Trophoblast cell (in vitro differentiated cells and primary cell): Measurements from ENCODE around the gene PLPP1.

Experiments used
- DNase-seq, 2 donors: peaks; one replicate each; pipeline ENCODE4 v3.0.0-alpha.2; 2016
- H2AFZ ChIP-seq: 2 replicates; pipeline ENCODE4 v1.6.1; 2013; ENCODE audit warnings: low read length, moderate library complexity, mild to moderate bottlenecking; ENCODE audit not compliant: insufficient read depth, poor library complexity
- H2AK5ac ChIP-seq: 2 replicates; pipeline ENCODE4 v1.6.1; 2013; ENCODE audit warnings: mild to moderate bottlenecking, low read length
- H2BK120ac ChIP-seq: 2 replicates; pipeline ENCODE4 v1.6.1; 2013; ENCODE audit warnings: low read length, mild to moderate bottlenecking, moderate library complexity; ENCODE audit not compliant: insufficient read depth, poor library complexity
- H2BK12ac ChIP-seq: 2 replicates; pipeline ENCODE4 v1.6.1; 2013; ENCODE audit warnings: mild to moderate bottlenecking, low read length, moderate library complexity
- H2BK5ac ChIP-seq: 2 replicates; pipeline ENCODE4 v1.6.1; 2013; ENCODE audit warnings: low read length, low read depth, moderate library complexity, mild to moderate bottlenecking; ENCODE audit not compliant: poor library complexity
- H3K14ac ChIP-seq: 2 replicates; pipeline ENCODE4 v1.6.1; 2013; ENCODE audit warnings: mild to moderate bottlenecking, low read length
- H3K18ac ChIP-seq: 2 replicates; pipeline ENCODE4 v1.6.1; 2013; ENCODE audit warnings: mild to moderate bottlenecking, low read length
- H3K23ac ChIP-seq: 2 replicates; pipeline ENCODE4 v1.6.1; 2013; ENCODE audit warnings: low read length
- H3K27ac ChIP-seq: 2 replicates; pipeline ENCODE4 v1.5.1; 2013; ENCODE audit warnings: low read depth, mild to moderate bottlenecking, inconsistent platforms, low read length, moderate library complexity
- H3K27me3 ChIP-seq: 2 replicates; pipeline ENCODE4 v1.6.1; 2013; ENCODE audit warnings: inconsistent platforms, mild to moderate bottlenecking, low read length, moderate library complexity; ENCODE audit not compliant: insufficient read depth
- H3K36me3 ChIP-seq, 2 experiments: 1 replicate in 1 of 2; 2 replicates in 1 of 2; pipeline ENCODE4 v1.6.1; 2013; ENCODE audit warnings: low read length in 2 of 2, mild to moderate bottlenecking in 2 of 2, moderate library complexity in 1 of 2; ENCODE audit not compliant: insufficient read depth in 2 of 2, control insufficient read depth in 1 of 2
- H3K4ac ChIP-seq: 2 replicates; pipeline ENCODE4 v1.6.1; 2013; ENCODE audit warnings: low read depth, mild to moderate bottlenecking, low read length, moderate library complexity
- H3K4me1 ChIP-seq, 2 experiments: 1 replicate in 1 of 2; 2 replicates in 1 of 2; pipeline ENCODE4 v1.6.1; 2013; ENCODE audit warnings: low read length in 2 of 2, mild to moderate bottlenecking in 2 of 2, moderate library complexity in 1 of 2; ENCODE audit not compliant: insufficient read depth in 2 of 2, control insufficient read depth in 1 of 2
- H3K4me2 ChIP-seq: 2 replicates; pipeline ENCODE4 v1.6.1; 2013; ENCODE audit warnings: inconsistent platforms, mild to moderate bottlenecking, low read length, moderate library complexity
- H3K4me3 ChIP-seq: 2 replicates; pipeline ENCODE4 v1.5.1; 2013; ENCODE audit warnings: mild to moderate bottlenecking, low read depth, low read length, inconsistent platforms
- H3K79me1 ChIP-seq: one replicate; pipeline ENCODE4 v1.6.1; 2013; ENCODE audit warnings: low read length
- H3K79me2 ChIP-seq: 2 replicates; pipeline ENCODE4 v1.6.1; 2013; ENCODE audit warnings: low read length, mild to moderate bottlenecking; ENCODE audit not compliant: control insufficient read depth, insufficient read depth, poor library complexity
- H3K9ac ChIP-seq: 2 replicates; pipeline ENCODE4 v1.6.1; 2013; ENCODE audit warnings: mild to moderate bottlenecking, low read length
- H3K9me3 ChIP-seq: 2 replicates; pipeline ENCODE4 v1.6.1; 2013; ENCODE audit warnings: low read depth, mild to moderate bottlenecking, control low read depth, inconsistent platforms, low read length; ENCODE audit not compliant: insufficient read depth
- H4K12ac ChIP-seq: 2 replicates; pipeline ENCODE4 v1.6.1; 2013; ENCODE audit warnings: low read depth, mild to moderate bottlenecking, low read length, moderate library complexity
- H4K8ac ChIP-seq: 2 replicates; pipeline ENCODE4 v1.6.1; 2013; ENCODE audit warnings: low read depth, mild to moderate bottlenecking, low read length, moderate library complexity
- H4K91ac ChIP-seq: one replicate; pipeline ENCODE4 v1.6.1; 2013; ENCODE audit warnings: low read depth, mild to moderate bottlenecking, low read length, moderate library complexity
- WGBS: extraction: QIAGEN DNeasy Blood & Tissue Kit; methylation state at CpG from one replicate; pipeline ENCODE4 v1.1.7; 2013; ENCODE audit warnings: missing lambda C conversion rate; ENCODE audit not compliant: insufficient read length, insufficient coverage; ENCODE audit errors: extremely low coverage; 5-methylcytosine and 5-hydroxymethylcytosine counted together

PLPP1 gene

GRCh38 chr5:55411876-55412275 lies 122.9 kb downstream of the PLPP1 start:
- H3K4ac ChIP-seq: no peak overlapping the region
- H3K14ac ChIP-seq: no peak overlapping the region
- H4K8ac ChIP-seq: no peak overlapping the region
- H3K27me3 ChIP-seq: no peaks in the 10 kb centered on the region
- no peaks in the 10 kb centered on the region for H3K79me2 ChIP-seq
- no peak overlapping the region for H3K4me3 ChIP-seq
- no peak overlapping the region for H2BK12ac ChIP-seq
- no peak overlapping the region for H3K23ac ChIP-seq
- H3K27ac ChIP-seq: no peak overlapping the region
- H2AFZ ChIP-seq: no peak overlapping the region
- H2BK120ac ChIP-seq: no peak overlapping the region
- H3K9me3 ChIP-seq: no peaks in the 10 kb centered on the region
- no CpG with 5 or more reads among the region's 1 CpG for WGBS
- H3K36me3 ChIP-seq: peaks cover 0 to 2% of the 10 kb centered on the region in 2 experiments
- H2AK5ac ChIP-seq: no peak overlapping the region
- no peak overlapping the region for H4K91ac ChIP-seq
- no peaks in the 10 kb centered on the region for H3K79me1 ChIP-seq
- H3K4me1 ChIP-seq: no peaks in the 10 kb centered on the region
- no peak overlapping the region for H3K18ac ChIP-seq
- no peak overlapping the region for H3K9ac ChIP-seq
- no peak overlapping the region for H4K12ac ChIP-seq
- DNase-seq: no peak
- no peak overlapping the region for H3K4me2 ChIP-seq
- no peak overlapping the region for H2BK5ac ChIP-seq

GRCh38 chr5:55410845-55411244 lies 123.9 kb downstream of the PLPP1 start:
- H2BK5ac ChIP-seq: no peak overlapping the region
- H3K9ac ChIP-seq: no peak overlapping the region
- no peak overlapping the region for H2AK5ac ChIP-seq
- no peak overlapping the region for H3K4ac ChIP-seq
- no peak overlapping the region for H3K4me3 ChIP-seq
- H2AFZ ChIP-seq: no peak overlapping the region
- H3K36me3 ChIP-seq: peaks cover 0 to 5% of the 10 kb centered on the region in 2 experiments
- no CpG with 5 or more reads among the region's 3 CpGs for WGBS
- H2BK12ac ChIP-seq: no peak overlapping the region
- no peak overlapping the region for H4K8ac ChIP-seq
- H3K23ac ChIP-seq: no peak overlapping the region
- no peak overlapping the region for H4K12ac ChIP-seq
- no peak overlapping the region for H4K91ac ChIP-seq
- no peak overlapping the region for H3K14ac ChIP-seq
- no peak overlapping the region for H3K4me2 ChIP-seq
- no peaks in the 10 kb centered on the region for H3K27me3 ChIP-seq
- no peaks in the 10 kb centered on the region for H3K9me3 ChIP-seq
- no peak for DNase-seq
- H3K4me1 ChIP-seq: no peaks in the 10 kb centered on the region
- H3K27ac ChIP-seq: no peak overlapping the region
- H3K79me2 ChIP-seq: no peaks in the 10 kb centered on the region
- no peak overlapping the region for H2BK120ac ChIP-seq
- H3K79me1 ChIP-seq: no peaks in the 10 kb centered on the region
- no peak overlapping the region for H3K18ac ChIP-seq

- no peak overlapping the region for H3K4me2 ChIP-seq
- H3K14ac ChIP-seq: no peak overlapping the region
- H3K79me2 ChIP-seq: no peaks in the 10 kb centered on the region
Measured at GRCh38 chr5:55409775-55410174, 125.0 kb downstream of the PLPP1 start.

GRCh38 chr5:55407984-55408383 lies 126.8 kb downstream of the PLPP1 start:
- H4K8ac ChIP-seq: no peak overlapping the region
- H3K9me3 ChIP-seq: no peaks in the 10 kb centered on the region
- no peaks in the 10 kb centered on the region for H3K79me2 ChIP-seq
- no peak overlapping the region for H3K18ac ChIP-seq
- no peak overlapping the region for H4K91ac ChIP-seq
- no peak overlapping the region for H3K4ac ChIP-seq
- no CpG with 5 or more reads among the region's 3 CpGs for WGBS
- no peak overlapping the region for H3K23ac ChIP-seq
- no peak overlapping the region for H3K4me3 ChIP-seq
- no peak overlapping the region for H4K12ac ChIP-seq
- H3K27me3 ChIP-seq: no peaks in the 10 kb centered on the region
- H3K9ac ChIP-seq: no peak overlapping the region
- H2AK5ac ChIP-seq: no peak overlapping the region
- H3K27ac ChIP-seq: no peak overlapping the region
- H3K36me3 ChIP-seq: peaks cover 3 to 6% of the 10 kb centered on the region in 2 experiments
- H2BK120ac ChIP-seq: no peak overlapping the region
- H2AFZ ChIP-seq: no peak overlapping the region
- no peaks in the 10 kb centered on the region for H3K79me1 ChIP-seq
- DNase-seq: no peak
- no peaks in the 10 kb centered on the region for H3K4me1 ChIP-seq
- H2BK12ac ChIP-seq: no peak overlapping the region
- no peak overlapping the region for H2BK5ac ChIP-seq
- H3K4me2 ChIP-seq: no peak overlapping the region
- no peak overlapping the region for H3K14ac ChIP-seq

More at GRCh38 chr5:55409775-55410174, 125.0 kb downstream of the PLPP1 start:
- Histone ChIP-seq H3K27ac (no peak overlapping the region), H3K23ac (no peak overlapping the region), H2BK5ac (no peak overlapping the region), H3K27me3 (no peaks in the 10 kb centered on the region), H3K79me1 (no peaks in the 10 kb centered on the region), H2AFZ (no peak overlapping the region), H2BK12ac (no peak overlapping the region), H4K91ac (no peak overlapping the region), H3K4me1 (no peaks in the 10 kb centered on the region), H2AK5ac (no peak overlapping the region), H3K9ac (no peak overlapping the region), H4K8ac (no peak overlapping the region), H3K9me3 (no peaks in the 10 kb centered on the region), H3K18ac (no peak overlapping the region), H4K12ac (no peak overlapping the region), H3K4ac (no peak overlapping the region), H2BK120ac (no peak overlapping the region), H3K36me3 (peaks cover 1 to 5% of the 10 kb centered on the region in 2 experiments), H3K4me3 (no peak overlapping the region)
- WGBS: no CpG with 5 or more reads among the region's 1 CpG
- no peak for DNase-seq
